HEK293 (cell line): ENCODE measurements around the gene UPP1.

Experiments used
- CTCF ChIA-PET: fragments of 350-600 bp; formaldehyde crosslinking; extraction: SDS; loops from one replicate; lab custom pipeline; 2021; ENCODE audit warnings: antibody characterized with exemption; lab: Yijun Ruan, JAX
- POLR2A ChIA-PET: fragments of 300-600 bp; formaldehyde crosslinking; extraction: SDS; loops from one replicate; lab custom pipeline; 2020; ENCODE audit warnings: antibody characterized with exemption, inconsistent platforms; lab: Yijun Ruan, JAX
- H3K27ac ChIP-seq: fragments of 200-500 bp; sonication (Bioruptor generic); 2 replicates; pipeline ENCODE4 v1.5.1; 2014; ENCODE audit warnings: low read depth, low read length, control low read depth, inconsistent platforms; ENCODE audit errors: extremely low read depth
- H3K36me3 ChIP-seq, 2 experiments: fragments of 200-500 bp in 1 of 2; sonication (Bioruptor generic) in 1 of 2; 1 replicate in 1 of 2; 2 replicates in 1 of 2; pipeline ENCODE4 v1.5.1; 2014 to 2017; ENCODE audit warnings: inconsistent platforms in 2 of 2, low read length in 2 of 2; ENCODE audit not compliant: control insufficient read depth in 2 of 2, insufficient read depth in 1 of 2
- H3K4me1 ChIP-seq: fragments of 200-500 bp; sonication (Bioruptor generic); 2 replicates; pipeline ENCODE4 v1.5.1; 2014; ENCODE audit warnings: mild to moderate bottlenecking, low read length, inconsistent platforms; ENCODE audit not compliant: control insufficient read depth, insufficient read depth
- H3K4me3 ChIP-seq: 2 replicates; pipeline ENCODE4 v1.5.1; 2011; ENCODE audit warnings: low read depth, mild to moderate bottlenecking, control low read depth, low read length, moderate library complexity
- H3K9me3 ChIP-seq: fragments of 200-500 bp; sonication (Bioruptor generic); 2 replicates; pipeline ENCODE4 v1.5.1; 2014; ENCODE audit warnings: low read depth, low read length, inconsistent platforms; ENCODE audit not compliant: control insufficient read depth, insufficient read depth
- BCL11B ChIP-seq: fragments of 450-650 bp; formaldehyde crosslinking; IDR thresholded peaks from 2 replicates; pipeline ENCODE4 v1.5.1; 2016; ENCODE audit warnings: low read depth, missing biosample characterization, missing genetic modification characterization
- IKZF3 ChIP-seq: fragments of 450-650 bp; IDR thresholded peaks from 2 replicates; pipeline ENCODE4 v1.5.0; 2018; ENCODE audit warnings: missing biosample characterization, mild to moderate bottlenecking, missing genetic modification characterization, moderate library complexity
- KLF17 ChIP-seq: fragments of 450-650 bp; formaldehyde crosslinking; IDR thresholded peaks from 2 replicates; pipeline ENCODE4 v1.5.1; 2016; ENCODE audit warnings: missing biosample characterization, missing genetic modification characterization
- SP7 ChIP-seq: fragments of 450-650 bp; formaldehyde crosslinking; IDR thresholded peaks from 2 replicates; pipeline ENCODE4 v1.5.1; 2016; ENCODE audit warnings: missing biosample characterization, missing genetic modification characterization
- TSHZ1 ChIP-seq: fragments of 450-650 bp; formaldehyde crosslinking; IDR thresholded peaks from 2 replicates; pipeline ENCODE4 v1.5.1; 2016; ENCODE audit warnings: missing biosample characterization, missing genetic modification characterization, borderline replicate concordance
- ZBTB10 ChIP-seq: fragments of 450-650 bp; formaldehyde crosslinking; IDR thresholded peaks from 2 replicates; pipeline ENCODE4 v1.5.1; 2016; ENCODE audit warnings: missing biosample characterization, missing genetic modification characterization
- ZBTB48 ChIP-seq: fragments of 450-650 bp; formaldehyde crosslinking; IDR thresholded peaks from 2 replicates; pipeline ENCODE4 v1.5.1; 2016; ENCODE audit warnings: missing biosample characterization, missing genetic modification characterization
- ZNF121 ChIP-seq: fragments of 450-650 bp; formaldehyde crosslinking; IDR thresholded peaks from 2 replicates; pipeline ENCODE4 v1.5.1; 2016; ENCODE audit warnings: missing biosample characterization, missing genetic modification characterization
- ZNF16 ChIP-seq: fragments of 450-650 bp; formaldehyde crosslinking; IDR thresholded peaks from 2 replicates; pipeline ENCODE4 v1.5.1; 2016; ENCODE audit warnings: low read depth, missing biosample characterization, missing genetic modification characterization
- ZNF18 ChIP-seq: fragments of 450-650 bp; formaldehyde crosslinking; IDR thresholded peaks from 2 replicates; pipeline ENCODE4 v1.5.1; 2016; ENCODE audit warnings: missing biosample characterization, missing genetic modification characterization
- ZNF239 ChIP-seq: fragments of 450-650 bp; formaldehyde crosslinking; IDR thresholded peaks from 2 replicates; pipeline ENCODE4 v1.5.1; 2016; ENCODE audit warnings: missing biosample characterization, missing genetic modification characterization
- ZNF37A ChIP-seq: fragments of 450-650 bp; IDR thresholded peaks from 2 replicates; pipeline ENCODE4 v1.5.1; 2018; ENCODE audit warnings: missing biosample characterization, missing genetic modification characterization
- ZNF404 ChIP-seq: fragments of 450-650 bp; formaldehyde crosslinking; IDR thresholded peaks from 2 replicates; pipeline ENCODE4 v1.5.1; 2017; ENCODE audit warnings: missing biosample characterization, missing genetic modification characterization
- ZNF501 ChIP-seq: fragments of 450-650 bp; formaldehyde crosslinking; IDR thresholded peaks from 2 replicates; pipeline ENCODE4 v1.5.1; 2016; ENCODE audit warnings: missing biosample characterization, missing genetic modification characterization
- ZNF560 ChIP-seq: fragments of 450-650 bp; formaldehyde crosslinking; IDR thresholded peaks from 2 replicates; pipeline ENCODE4 v1.5.1; 2017; ENCODE audit warnings: missing biosample characterization, missing genetic modification characterization, borderline replicate concordance
- ZNF596 ChIP-seq: fragments of 450-650 bp; IDR thresholded peaks from 2 replicates; pipeline ENCODE4 v1.5.0; 2018; ENCODE audit warnings: missing biosample characterization, mild to moderate bottlenecking, missing genetic modification characterization, moderate library complexity
- ZNF624 ChIP-seq: fragments of 450-650 bp; formaldehyde crosslinking; IDR thresholded peaks from 2 replicates; pipeline ENCODE4 v1.5.1; 2017; ENCODE audit warnings: missing biosample characterization, missing genetic modification characterization
- ZSCAN30 ChIP-seq: fragments of 450-650 bp; IDR thresholded peaks from 2 replicates; pipeline ENCODE4 v1.5.1; 2018; ENCODE audit warnings: missing biosample characterization, mild to moderate bottlenecking, missing genetic modification characterization, moderate library complexity

Gene UPP1

GRCh38 chr7:48112401-48113165 is 23.5 kb downstream of the UPP1 start (continued):
- TF ChIP-seq ZBTB10 (tag by site-specific recombination): no peak
- no peak for TF ChIP-seq ZNF560 (tag by site-specific recombination)
- TF ChIP-seq ZNF239 (tag by site-specific recombination): no peak

- Histone ChIP-seq H3K27ac (no peak overlapping the region), H3K36me3 (peaks cover 0 to 11% of the 10 kb centered on the region in 2 experiments; a peak in 2 of 3 replicates), H3K4me3 (no peak overlapping the region), H3K4me1 (no peaks in the 10 kb centered on the region)
- ChIA-PET CTCF (interaction anchor here (6.8 kb wide), 1 partner anchor 121 kb away, joined by 88 read pairs; no protein-coding TSS in a partner anchor), POLR2A (no interaction called here)
- no peak for TF ChIP-seq ZBTB48 (tag by site-specific recombination)
- no peak for TF ChIP-seq ZNF121 (tag by site-specific recombination)
- no peak for TF ChIP-seq TSHZ1 (tag by site-specific recombination)
- TF ChIP-seq ZNF16 (tag by site-specific recombination): no peak
- TF ChIP-seq ZNF18: no peak
- no peak for TF ChIP-seq IKZF3 (tag by site-specific recombination)
- TF ChIP-seq ZNF501 (tag by site-specific recombination): no peak
- no peak for TF ChIP-seq ZNF37A (tag by site-specific recombination)
- no peak for TF ChIP-seq SP7 (tag by site-specific recombination)
- no peak for TF ChIP-seq ZNF596 (tag by site-specific recombination)
- no peak for TF ChIP-seq ZSCAN30 (tag by site-specific recombination)
- no peak for TF ChIP-seq ZNF624 (tag by site-specific recombination)
- no peak for TF ChIP-seq BCL11B (tag by site-specific recombination)
- TF ChIP-seq ZNF404: no peak
- no peak for TF ChIP-seq KLF17 (tag by site-specific recombination)
- TF ChIP-seq, all 188 proteins: peak for 0
- no peaks in the 10 kb centered on the region for H3K9me3 ChIP-seq
Measured at GRCh38 chr7:48113275-48113674, 24.2 kb downstream of the UPP1 start.
